Astrocyte of the spinal cord (primary cell): ENCODE data around the gene KLF15.

Experiments
- DNase-seq: peaks from one replicate; pipeline ENCODE4 v3.0.0; 2011; ENCODE audit warnings: low read depth, low spot score
- H3K4me3 ChIP-seq: 2 replicates; pipeline ENCODE4 v1.5.1; 2011; ENCODE audit warnings: low read depth, mild to moderate bottlenecking, low read length, moderate library complexity
- in situ Hi-C: cut with HindIII; loops from 2 replicates; pipeline ENCODE4 v1.10.0; 2017; ENCODE audit warnings: low sequenced_read_pairs
- TF ChIP-seq, protein P1 (sequence below): IDR thresholded peaks from 2 replicates; pipeline ENCODE4 v1.5.1; 2012; ENCODE audit warnings: low read depth, mild to moderate bottlenecking, low read length, inconsistent platforms

KLF15 gene

DNA sequence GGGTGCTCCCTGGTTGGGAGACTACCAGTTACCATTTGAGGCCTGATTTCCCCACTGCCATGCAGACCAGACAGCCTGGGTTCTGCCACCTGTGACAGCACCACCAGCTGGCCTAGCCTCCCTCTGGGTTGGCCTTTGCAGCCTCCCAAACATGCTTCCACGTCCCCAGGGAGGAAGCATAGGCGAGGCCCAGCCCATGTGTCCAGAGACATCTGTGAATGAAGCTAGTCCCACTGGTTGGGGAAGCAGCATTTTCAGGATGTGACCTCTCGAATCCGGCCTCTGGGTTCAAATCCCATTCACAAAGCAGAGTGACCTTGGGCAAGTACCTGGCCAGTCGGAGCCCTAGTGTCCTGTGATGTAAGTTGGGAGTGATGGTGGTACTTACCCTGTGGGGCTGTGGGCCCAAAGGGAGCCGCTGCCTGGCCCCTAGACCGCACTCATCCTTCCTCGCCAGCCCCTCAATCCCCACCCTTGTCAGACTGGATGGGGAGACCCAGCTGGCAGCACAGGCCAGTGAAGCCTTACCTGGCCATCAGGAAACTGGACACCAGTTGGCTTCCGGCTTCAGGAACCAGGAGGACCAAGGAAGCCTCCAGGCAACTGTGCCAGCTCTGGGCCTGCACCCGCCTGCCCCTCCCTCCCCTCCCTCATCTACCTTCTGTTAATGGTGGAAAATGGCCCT is 6.0 kb downstream of the KLF15 start:
- TF ChIP-seq, protein P1, sequence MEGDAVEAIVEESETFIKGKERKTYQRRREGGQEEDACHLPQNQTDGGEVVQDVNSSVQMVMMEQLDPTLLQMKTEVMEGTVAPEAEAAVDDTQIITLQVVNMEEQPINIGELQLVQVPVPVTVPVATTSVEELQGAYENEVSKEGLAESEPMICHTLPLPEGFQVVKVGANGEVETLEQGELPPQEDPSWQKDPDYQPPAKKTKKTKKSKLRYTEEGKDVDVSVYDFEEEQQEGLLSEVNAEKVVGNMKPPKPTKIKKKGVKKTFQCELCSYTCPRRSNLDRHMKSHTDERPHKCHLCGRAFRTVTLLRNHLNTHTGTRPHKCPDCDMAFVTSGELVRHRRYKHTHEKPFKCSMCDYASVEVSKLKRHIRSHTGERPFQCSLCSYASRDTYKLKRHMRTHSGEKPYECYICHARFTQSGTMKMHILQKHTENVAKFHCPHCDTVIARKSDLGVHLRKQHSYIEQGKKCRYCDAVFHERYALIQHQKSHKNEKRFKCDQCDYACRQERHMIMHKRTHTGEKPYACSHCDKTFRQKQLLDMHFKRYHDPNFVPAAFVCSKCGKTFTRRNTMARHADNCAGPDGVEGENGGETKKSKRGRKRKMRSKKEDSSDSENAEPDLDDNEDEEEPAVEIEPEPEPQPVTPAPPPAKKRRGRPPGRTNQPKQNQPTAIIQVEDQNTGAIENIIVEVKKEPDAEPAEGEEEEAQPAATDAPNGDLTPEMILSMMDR, result no peak
- DNase-seq, result no peak
- H3K4me3 ChIP-seq, result no peak overlapping the region
- in situ Hi-C loops, result no loop called here

DNA sequence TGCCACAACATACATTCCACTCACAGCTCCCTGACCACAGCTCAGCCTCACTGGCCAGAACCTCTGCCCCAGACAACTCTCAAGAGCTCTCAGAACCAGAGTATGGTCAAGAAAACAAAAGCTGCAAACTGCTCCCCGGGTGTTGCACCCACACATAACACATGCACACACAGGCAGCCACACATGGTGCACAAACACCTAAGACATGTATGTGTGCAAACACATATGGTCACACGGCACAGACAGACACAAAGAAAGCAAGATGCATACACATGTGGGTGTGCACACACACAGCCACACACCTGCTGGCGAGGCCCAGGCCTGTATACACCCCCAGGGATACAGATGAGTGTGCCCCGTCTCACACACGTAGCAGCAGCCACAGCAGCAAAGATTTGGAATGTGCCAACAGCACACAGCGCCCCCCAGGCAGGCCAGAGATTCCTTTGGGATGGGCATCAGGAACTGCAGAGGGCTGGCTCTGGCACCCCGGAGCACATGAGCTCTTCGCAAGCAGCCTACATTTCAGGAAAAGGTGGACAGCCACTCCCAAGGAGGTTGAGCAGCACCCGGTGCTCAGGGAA is 6.6 kb downstream of the KLF15 start:
- in situ Hi-C loops, result no loop called here

DNA sequence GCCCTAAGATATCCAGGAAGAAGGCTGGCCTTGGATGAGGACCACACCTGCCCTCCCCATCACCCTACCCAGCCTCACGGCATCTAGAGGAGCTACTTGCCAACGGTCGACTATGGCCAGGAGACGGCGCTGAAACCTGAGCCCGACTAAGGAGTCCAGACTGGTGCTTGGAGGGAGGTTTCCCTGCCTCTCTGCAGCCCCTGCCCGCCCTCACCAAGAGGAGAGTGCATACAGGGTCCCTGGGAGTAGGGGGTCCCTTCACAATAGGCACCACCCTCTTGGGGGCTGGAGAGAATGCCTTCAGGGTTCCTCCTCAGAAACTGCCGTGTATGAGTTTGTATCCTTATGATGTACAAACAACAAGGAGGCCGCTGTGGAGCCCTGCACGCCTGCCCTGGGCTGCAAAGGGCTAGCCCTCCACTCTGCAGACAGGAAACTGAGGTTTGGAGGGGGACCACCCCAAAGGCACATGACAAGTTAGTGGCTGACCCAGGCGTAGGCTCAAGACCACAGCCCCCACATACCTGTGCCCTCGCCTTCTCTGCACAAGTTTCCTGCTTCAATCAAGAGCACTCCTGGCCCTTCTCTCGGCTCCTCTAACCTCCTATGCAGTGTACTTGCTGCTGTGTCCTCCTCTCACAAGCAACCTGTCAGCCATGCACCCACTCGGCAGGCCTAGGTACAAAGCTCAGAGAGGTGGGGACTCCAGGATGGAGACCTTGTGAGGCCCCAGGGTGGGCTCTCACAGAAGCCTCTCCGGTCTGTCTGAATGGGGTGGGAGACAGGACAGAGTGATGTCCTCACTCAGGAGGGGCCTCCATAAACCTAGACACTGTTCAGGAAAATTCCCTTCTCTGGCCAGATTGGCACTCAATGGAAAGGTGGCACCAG is 7.4 kb downstream of the KLF15 start:
- no peak overlapping the region for H3K4me3 ChIP-seq
- in situ Hi-C loops, result no loop called here
- no peak for DNase-seq
- TF ChIP-seq, protein P1, result no peak

More for the DNA sequence above, 6.6 kb downstream of the KLF15 start:
- TF ChIP-seq, protein P1, result no peak
- no peak for DNase-seq
- H3K4me3 ChIP-seq, result no peak overlapping the region

DNA sequence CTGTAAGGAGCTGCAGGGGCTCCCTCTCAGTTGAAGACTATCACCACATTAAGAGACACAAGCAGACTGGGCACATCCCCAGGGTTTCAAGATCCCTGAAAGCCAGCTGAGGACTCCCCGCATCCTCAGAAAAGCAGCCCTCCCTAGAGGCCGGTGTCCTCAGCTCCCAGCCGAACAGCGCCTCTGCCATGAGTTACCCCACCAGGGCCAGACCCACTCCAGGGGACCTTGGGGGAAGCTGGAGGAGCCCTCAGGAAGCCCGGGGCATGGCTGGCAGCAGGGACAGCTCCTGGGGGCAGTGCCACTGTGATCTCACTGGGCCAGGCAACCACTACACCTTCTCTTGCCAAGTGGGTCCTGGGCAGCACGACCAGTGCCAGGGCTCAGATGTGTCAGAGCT is 8.1 kb downstream of the KLF15 start:
- TF ChIP-seq, protein P1, result no peak
- no peak for DNase-seq
- in situ Hi-C loops, result no loop called here
- H3K4me3 ChIP-seq, result no peak overlapping the region

DNA sequence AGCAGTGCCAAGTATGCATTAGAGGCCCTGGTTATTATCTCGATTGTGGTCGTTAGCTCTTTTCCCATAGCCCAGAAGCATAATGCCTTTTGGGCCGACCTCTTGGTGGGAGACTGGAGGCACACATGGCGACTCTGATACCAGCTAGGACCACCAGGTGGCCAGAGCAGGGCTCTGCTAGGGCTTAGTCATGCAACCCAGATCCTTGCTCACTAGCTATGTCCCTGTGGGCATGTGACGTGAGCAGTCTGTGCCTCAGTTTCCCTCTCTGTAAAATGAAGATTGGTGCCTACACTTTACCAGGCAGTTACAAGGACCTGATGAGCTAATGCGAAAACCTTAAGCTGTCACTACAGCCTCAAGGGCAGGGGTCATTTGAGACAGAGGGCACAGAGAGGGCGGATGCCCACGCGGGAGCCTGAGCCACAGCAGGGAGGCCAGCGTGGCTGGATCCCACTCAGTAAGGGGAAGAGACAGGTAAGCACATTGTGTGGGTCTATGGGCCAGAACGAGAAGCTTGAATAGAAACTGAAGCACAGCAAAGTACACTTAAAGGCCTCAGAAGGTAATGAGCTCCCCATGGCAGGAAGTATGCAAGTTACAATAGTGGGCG is 8.8 kb downstream of the KLF15 start:
- H3K4me3 ChIP-seq, result no peak overlapping the region
- DNase-seq, result no peak
- in situ Hi-C loops, result no loop called here
- TF ChIP-seq, protein P1, result peak; percentile 13

DNA sequence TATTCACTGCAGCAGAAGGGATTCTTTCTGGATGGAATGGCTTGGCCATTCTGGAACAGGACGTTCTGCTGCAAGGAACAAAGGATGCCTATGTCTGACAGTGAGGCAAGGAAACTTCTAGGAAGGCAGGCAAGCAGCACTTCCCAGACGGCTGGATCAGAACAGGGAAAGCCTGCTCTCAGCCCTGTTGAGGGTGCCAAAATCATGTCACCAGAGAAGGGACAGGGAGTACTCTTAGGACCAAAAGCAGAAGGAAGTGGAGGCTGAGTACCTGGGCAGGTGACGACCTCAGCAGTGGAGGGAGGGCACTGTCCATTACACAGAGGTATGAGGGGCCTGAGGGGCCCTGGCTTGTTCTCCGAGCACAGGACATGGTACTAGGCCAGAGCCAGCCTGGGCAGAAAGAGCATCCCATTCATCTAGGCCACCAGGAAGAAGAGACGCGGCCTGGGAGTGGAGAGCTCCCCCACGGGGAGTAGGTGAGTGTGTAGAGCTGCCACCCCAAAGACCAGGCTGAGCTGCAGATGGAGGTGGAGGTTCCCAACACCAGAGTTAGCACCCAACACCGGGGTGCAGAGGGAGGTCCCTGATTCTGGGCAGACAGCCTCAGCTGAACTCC is 9.6 kb downstream of the KLF15 start:
- H3K4me3 ChIP-seq, result no peak overlapping the region
- TF ChIP-seq, protein P1, result no peak
- no peak for DNase-seq
- in situ Hi-C loops, result no loop called here
